Measurements from ENCODE around the gene DIAPH2. TPM values are rescaled to one million over a fixed set of nuclear protein-coding genes. Genes with fewer than 3 reads are reported as not detected.

The DIAPH2 gene
- 10 to 100 TPM; 10.4 to 12.3 (median 11.6) TPM for total RNA-seq
- 3.6 TPM for polyA plus RNA-seq
- long read RNA-seq, donor 1, full-length matches to known transcripts, result 6 of 14 reads
- long read RNA-seq, donor 1, partial matches to known transcripts, result 6 of 14 reads
- long read RNA-seq, donor 1, other reads (novel, unspliced or antisense), result 2 of 14 reads
- long read RNA-seq, donor 2, full-length matches to known transcripts, result 9 of 10 reads
- long read RNA-seq, donor 2, partial matches to known transcripts, result 0 of 10 reads
- long read RNA-seq, donor 2, other reads (novel, unspliced or antisense), result 1 of 10 reads
- long read RNA-seq, donor 3, full-length matches to known transcripts, result 3 of 5 reads
- long read RNA-seq, donor 3, partial matches to known transcripts, result 2 of 5 reads
- long read RNA-seq, donor 3, other reads (novel, unspliced or antisense), result 0 of 5 reads
- long read RNA-seq, donor 4, full-length matches to known transcripts, result 9 of 11 reads
- long read RNA-seq, donor 4, partial matches to known transcripts, result 0 of 11 reads
- long read RNA-seq, donor 4, other reads (novel, unspliced or antisense), result 2 of 11 reads

DNA sequence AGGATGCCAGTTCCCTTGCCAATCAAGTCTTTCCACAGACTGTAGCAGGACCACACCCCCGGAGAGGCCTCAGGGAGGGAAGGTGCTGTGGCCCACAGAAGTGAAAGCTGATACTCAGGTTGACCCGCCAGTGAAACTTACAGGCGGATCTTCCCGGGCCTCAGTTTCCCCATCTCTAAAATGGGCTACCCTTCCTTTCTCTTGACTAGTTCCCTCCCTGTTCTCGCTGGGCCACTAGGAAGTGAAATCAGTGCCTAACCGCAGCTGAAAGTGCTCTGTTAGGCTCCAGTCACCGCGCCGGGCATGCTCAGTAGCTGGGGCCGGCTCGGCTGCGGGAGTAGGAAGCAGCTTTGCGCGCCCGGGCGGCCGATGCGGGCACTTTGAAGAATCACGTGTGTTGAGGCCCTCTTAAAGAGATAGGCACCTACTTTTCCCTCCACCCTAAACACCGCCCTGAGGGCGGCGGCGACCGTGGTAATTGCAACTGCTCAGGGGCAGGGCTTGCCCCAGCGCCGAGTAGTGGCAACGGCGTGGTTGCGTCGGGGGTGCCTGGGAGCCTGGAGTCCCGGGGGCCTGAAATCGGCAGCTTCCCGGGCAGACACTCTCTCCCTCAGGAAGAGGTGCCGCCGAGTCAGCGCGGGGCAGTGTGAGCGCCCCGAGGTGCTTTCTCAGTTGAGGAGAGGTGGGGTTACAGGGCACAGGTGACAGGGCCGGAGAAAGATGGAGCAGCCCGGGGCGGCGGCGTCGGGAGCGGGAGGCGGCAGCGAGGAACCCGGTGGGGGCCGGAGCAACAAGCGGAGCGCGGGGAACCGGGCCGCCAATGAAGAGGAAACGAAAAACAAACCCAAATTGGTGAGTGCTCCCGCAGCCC is at the start of gene DIAPH2:
TSS of gene DIAPH2 (plus strand) at position 504 of the 871 bp plus-strand sequence.
- Histone ChIP-seq H3K4me3 (ENCODE audit: low read length) (peak within 1 kb of the TSS; percentile 79), H3K27ac (ENCODE audit: low read length) (peak within 1 kb of the TSS; percentile 85), H3K9me3 (ENCODE audit: control insufficient read depth, low read length) (no peaks in the 10 kb centered on the region), H3K27me3 (ENCODE audit: control insufficient read depth, insufficient read depth) (no peaks in the 10 kb centered on the region), H3K4me1 (ENCODE audit: control insufficient read depth, insufficient read depth, low read length) (no peaks in the 10 kb centered on the region)
- under 1% methylated on average over 57 of the region's 57 CpGs for WGBS
- intact Hi-C loops (cut with DNase I), result no loop called here
- DNase-seq (peak; percentile 73 to 90 (median 89)), ATAC-seq (peak; percentile 96 to 97)

DNA sequence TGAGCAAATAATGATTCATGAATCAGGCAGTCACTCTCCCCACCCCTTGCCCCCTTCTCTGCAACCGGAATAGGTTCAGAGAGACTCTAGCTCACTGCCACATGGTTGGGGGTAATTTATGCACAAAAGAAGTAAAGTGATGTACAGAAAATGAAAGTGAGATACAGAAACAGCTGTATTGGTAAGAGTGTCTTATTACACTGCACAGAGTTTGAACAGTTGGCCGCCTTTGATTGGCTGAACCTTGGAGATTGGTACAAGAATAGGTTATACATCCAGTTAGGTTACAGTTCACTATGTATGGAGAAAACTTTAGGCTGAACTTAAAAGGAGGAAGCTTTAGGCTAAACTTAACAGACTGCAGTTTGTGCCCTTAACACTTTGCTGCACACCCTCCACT is 34.6 kb upstream of the DIAPH2 start:
- H3K4me1 ChIP-seq (ENCODE audit: control insufficient read depth, insufficient read depth, low read length), result no peaks in the 10 kb centered on the region
- H3K4me3 ChIP-seq (ENCODE audit: low read length), result no peak overlapping the region
- WGBS, result 91% methylated on average over 2 of the region's 2 CpGs
- DNase-seq (no peak), ATAC-seq (no peak)
- intact Hi-C loops (cut with DNase I), result no loop called here
- H3K27ac ChIP-seq (ENCODE audit: low read length), result no peak overlapping the region
- H3K9me3 ChIP-seq (ENCODE audit: control insufficient read depth, low read length), result no peaks in the 10 kb centered on the region
- no peaks in the 10 kb centered on the region for H3K27me3 ChIP-seq (ENCODE audit: control insufficient read depth, insufficient read depth)

DNA sequence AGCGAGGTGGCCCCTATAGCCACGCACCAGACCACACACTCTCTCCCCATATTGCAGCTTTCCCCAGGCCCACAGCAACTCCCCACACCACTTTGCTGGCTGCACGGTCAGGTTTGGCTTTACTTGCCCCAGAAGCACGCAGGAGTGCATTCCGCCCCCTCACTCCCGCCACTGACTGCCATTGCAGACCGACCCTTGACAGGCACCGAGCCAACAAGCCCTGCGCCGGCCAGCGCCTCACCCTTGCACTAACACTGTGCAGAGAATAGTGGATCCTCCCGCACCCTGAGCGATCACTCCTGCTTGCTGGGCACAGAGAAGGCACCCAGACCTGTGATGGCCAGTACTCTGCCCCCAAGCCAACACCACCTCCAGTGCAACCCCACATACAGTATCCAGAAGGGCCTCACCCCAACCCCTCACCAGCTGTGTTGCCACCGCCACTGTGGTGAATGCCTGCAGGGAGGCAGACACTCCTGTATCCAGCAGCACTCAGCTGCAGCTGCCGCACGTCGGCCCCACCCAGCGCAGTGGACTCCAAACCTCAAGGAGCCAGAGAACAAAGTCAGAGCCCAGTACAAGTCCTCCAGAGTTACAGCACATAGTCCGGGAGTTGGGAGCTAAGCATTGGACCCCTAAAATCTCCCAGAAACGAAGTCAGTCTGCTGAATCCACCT is 28.6 kb upstream of the DIAPH2 start:
- Histone ChIP-seq H3K4me1 (ENCODE audit: control insufficient read depth, insufficient read depth, low read length) (no peaks in the 10 kb centered on the region), H3K4me3 (ENCODE audit: low read length) (no peak overlapping the region), H3K9me3 (ENCODE audit: control insufficient read depth, low read length) (no peaks in the 10 kb centered on the region), H3K27ac (ENCODE audit: low read length) (no peak overlapping the region), H3K27me3 (ENCODE audit: control insufficient read depth, insufficient read depth) (no peaks in the 10 kb centered on the region)
- intact Hi-C loops (cut with DNase I), result no loop called here
- DNase-seq (peak in 1 of 3 donors; percentile 46), ATAC-seq (no peak)
- WGBS, result 82% methylated on average over 20 of the region's 20 CpGs

DNA sequence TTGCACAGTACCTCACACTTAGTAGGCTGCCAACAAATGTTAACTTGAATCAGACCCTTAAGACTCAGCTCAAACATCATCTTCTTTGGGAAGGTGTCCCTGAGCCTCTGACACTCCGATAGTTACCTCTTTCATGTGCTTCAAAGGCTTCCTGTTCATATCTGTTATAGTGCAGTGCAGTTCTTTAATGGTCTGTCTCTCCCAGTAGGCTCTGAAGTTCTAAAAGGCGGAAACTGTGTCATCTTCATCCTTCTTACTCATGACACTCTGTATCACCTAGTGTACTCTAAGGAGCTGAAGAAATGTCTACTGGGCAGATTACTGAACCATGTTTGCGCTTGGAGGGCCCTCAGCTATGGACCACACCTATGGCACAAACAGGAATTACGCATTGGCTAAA is 2.1 kb upstream of the DIAPH2 start:
- no peaks in the 10 kb centered on the region for H3K9me3 ChIP-seq (ENCODE audit: control insufficient read depth, low read length)
- H3K4me1 ChIP-seq (ENCODE audit: control insufficient read depth, insufficient read depth, low read length), result no peaks in the 10 kb centered on the region
- no peaks in the 10 kb centered on the region for H3K27me3 ChIP-seq (ENCODE audit: control insufficient read depth, insufficient read depth)
- H3K27ac ChIP-seq (ENCODE audit: low read length), result no peak overlapping the region
- 95% methylated on average over 4 of the region's 4 CpGs for WGBS
- intact Hi-C loops (cut with DNase I), result no loop called here
- DNase-seq, result no peak
- no peak for ATAC-seq
- H3K4me3 ChIP-seq (ENCODE audit: low read length), result no peak overlapping the region

DNA sequence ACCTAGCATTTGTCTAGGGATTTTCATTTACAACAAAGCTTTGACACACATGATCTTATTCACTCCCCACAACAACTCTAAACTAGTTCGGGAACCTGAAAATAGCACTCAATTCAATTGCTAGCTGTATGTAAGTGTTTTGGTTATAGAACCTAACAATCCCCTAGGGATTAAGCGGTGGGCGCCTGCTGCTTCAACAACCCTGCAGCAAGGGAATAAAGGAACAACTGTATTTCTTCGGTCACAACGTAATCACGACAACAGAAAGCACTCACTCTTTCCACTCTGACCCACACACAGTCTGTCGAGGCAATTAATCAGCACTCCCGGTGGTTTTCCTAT is 674 bp upstream of the DIAPH2 start:
- H3K4me1 ChIP-seq (ENCODE audit: control insufficient read depth, insufficient read depth, low read length), result no peaks in the 10 kb centered on the region
- ATAC-seq (no peak), DNase-seq (no peak)
- peak overlapping the region; percentile 79 for H3K4me3 ChIP-seq (ENCODE audit: low read length)
- 35% methylated on average over 8 of the region's 8 CpGs for WGBS
- no peaks in the 10 kb centered on the region for H3K9me3 ChIP-seq (ENCODE audit: control insufficient read depth, low read length)
- H3K27ac ChIP-seq (ENCODE audit: low read length), result no peak overlapping the region
- intact Hi-C loops (cut with DNase I), result no loop called here
- H3K27me3 ChIP-seq (ENCODE audit: control insufficient read depth, insufficient read depth), result no peaks in the 10 kb centered on the region

DNA sequence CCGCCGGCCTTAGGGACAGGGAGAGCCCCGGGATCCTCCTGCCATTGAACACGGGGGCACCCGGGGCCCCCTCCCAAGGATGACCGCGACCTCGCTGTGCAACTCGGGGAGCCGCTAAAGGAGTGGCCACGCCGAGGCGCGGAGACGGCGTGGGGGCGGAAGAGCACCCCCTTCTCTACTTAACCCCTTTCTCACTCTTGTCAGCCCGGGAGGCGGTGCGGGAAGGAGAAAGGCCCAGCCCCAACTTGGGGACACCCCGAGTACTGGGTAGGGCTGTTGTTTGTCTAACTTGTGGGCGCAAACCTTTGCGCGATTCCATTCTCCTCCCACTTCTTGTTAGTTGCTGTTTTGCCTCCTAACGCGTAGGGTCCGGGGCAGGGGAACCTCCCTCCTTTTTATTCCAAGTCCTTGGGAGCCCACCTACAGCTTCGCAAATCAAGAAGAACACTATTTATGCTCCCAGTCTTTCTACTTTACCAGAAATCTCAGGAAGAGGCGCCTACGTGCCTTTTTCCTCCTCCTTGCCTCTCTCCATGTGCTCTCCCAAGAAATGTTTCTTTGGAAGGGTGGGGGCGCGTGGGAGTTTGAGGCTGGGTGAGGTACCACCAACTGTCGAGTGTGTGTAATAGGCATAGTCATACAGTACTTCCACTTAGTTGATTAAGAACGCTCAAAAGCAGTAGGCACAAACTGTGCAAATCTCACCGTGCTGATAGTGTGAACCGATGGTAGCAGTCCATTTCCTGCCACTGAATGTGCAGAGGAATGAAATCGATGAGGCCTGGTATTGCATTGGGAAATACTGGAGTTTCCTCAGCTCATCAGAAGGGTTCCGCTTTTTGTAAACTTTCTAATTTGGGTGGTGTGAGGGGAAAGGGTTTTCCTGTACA is 813 bp downstream of the DIAPH2 start:
- no peaks in the 10 kb centered on the region for H3K9me3 ChIP-seq (ENCODE audit: control insufficient read depth, low read length)
- peak; percentile 70 to 71 for ATAC-seq
- intact Hi-C loops (cut with DNase I), result no loop called here

DNA sequence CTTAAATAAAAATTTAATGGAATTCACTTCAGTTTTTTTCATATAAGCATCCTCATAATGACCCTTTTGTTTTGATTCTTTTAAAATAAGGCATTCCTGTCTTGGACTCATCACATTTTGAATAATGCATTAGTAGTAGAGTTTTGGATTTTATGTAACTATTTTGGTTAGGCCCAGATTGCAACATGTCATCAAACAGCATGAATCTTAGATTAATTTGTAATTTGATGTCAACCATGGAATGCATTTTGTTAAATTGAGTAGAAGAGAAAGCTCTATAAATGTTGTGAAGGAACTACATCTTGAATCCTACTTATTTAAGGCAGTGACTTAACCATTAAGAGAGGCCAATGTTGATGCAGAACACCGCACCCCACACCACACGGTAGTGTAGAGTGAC is 3.1 kb downstream of the DIAPH2 start:
- intact Hi-C loops (cut with DNase I), result no loop called here
- Histone ChIP-seq H3K27ac (ENCODE audit: low read length) (no peak overlapping the region), H3K4me1 (ENCODE audit: control insufficient read depth, insufficient read depth, low read length) (no peaks in the 10 kb centered on the region), H3K9me3 (ENCODE audit: control insufficient read depth, low read length) (no peaks in the 10 kb centered on the region), H3K4me3 (ENCODE audit: low read length) (no peak overlapping the region), H3K27me3 (ENCODE audit: control insufficient read depth, insufficient read depth) (no peaks in the 10 kb centered on the region)
- WGBS, result 96% methylated on average over 2 of the region's 2 CpGs
- ATAC-seq, result no peak
- no peak for DNase-seq

More for the DNA sequence above, 813 bp downstream of the DIAPH2 start:
- peak overlapping the region; percentile 79 for H3K4me3 ChIP-seq (ENCODE audit: low read length)
- H3K27me3 ChIP-seq (ENCODE audit: control insufficient read depth, insufficient read depth), result no peaks in the 10 kb centered on the region
- H3K4me1 ChIP-seq (ENCODE audit: control insufficient read depth, insufficient read depth, low read length), result no peaks in the 10 kb centered on the region
- DNase-seq, result peak; percentile 36 to 68 (median 66)
- peak overlapping the region; percentile 85 for H3K27ac ChIP-seq (ENCODE audit: low read length)
- 2% methylated on average over 38 of the region's 38 CpGs for WGBS

DNA sequence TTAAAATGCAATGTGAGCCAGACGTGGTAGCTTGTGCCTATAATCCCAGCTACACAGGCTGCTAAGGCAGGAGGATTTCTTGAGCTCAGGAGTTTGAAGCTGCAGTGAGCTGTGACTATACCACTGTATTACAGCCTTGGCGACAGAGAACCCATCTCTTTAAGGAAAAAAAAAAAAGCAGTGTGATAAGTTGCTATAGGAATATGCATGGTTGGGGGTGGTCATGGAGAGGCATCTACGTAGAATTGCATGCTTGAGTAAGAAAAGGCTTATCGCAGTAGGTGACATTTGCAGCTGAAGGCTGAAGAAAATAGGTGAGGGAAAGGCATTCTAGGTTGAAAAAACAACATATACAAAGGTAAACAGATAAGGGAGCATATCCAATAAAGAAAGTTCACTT is 4.1 kb downstream of the DIAPH2 start:
- Histone ChIP-seq H3K27me3 (ENCODE audit: control insufficient read depth, insufficient read depth) (no peaks in the 10 kb centered on the region), H3K4me1 (ENCODE audit: control insufficient read depth, insufficient read depth, low read length) (no peaks in the 10 kb centered on the region), H3K27ac (ENCODE audit: low read length) (no peak overlapping the region), H3K9me3 (ENCODE audit: control insufficient read depth, low read length) (no peaks in the 10 kb centered on the region), H3K4me3 (ENCODE audit: low read length) (no peak overlapping the region)
- WGBS, result 92% methylated on average over 4 of the region's 4 CpGs
- ATAC-seq, result no peak
- intact Hi-C loops (cut with DNase I), result no loop called here
- no peak for DNase-seq

DNA sequence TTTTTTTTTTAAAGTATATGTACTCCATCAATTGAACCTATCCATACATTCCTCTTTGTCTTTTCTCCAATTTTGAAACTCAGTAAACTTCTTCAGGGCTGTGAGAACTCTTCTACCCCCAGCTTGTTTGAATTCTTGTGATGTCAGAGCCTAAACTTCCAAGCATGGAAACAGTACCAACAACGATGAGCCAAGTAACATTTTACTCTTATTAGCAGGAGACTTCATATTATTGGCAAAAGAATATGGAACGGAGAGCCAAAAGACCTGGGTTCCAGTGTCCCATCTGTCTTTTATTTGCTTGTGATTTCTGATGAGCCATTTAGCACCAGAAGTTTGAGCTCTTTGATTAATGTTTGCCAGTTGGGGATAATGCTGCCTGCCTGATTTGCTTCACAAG is 5.3 kb downstream of the DIAPH2 start:
- DNase-seq (no peak), ATAC-seq (no peak)
- Histone ChIP-seq H3K4me3 (ENCODE audit: low read length) (no peak overlapping the region), H3K27me3 (ENCODE audit: control insufficient read depth, insufficient read depth) (no peaks in the 10 kb centered on the region), H3K4me1 (ENCODE audit: control insufficient read depth, insufficient read depth, low read length) (no peaks in the 10 kb centered on the region), H3K9me3 (ENCODE audit: control insufficient read depth, low read length) (no peaks in the 10 kb centered on the region), H3K27ac (ENCODE audit: low read length) (no peak overlapping the region)
- WGBS, result 51% methylated on average over 2 of the region's 2 CpGs
- intact Hi-C loops (cut with DNase I), result no loop called here

DNA sequence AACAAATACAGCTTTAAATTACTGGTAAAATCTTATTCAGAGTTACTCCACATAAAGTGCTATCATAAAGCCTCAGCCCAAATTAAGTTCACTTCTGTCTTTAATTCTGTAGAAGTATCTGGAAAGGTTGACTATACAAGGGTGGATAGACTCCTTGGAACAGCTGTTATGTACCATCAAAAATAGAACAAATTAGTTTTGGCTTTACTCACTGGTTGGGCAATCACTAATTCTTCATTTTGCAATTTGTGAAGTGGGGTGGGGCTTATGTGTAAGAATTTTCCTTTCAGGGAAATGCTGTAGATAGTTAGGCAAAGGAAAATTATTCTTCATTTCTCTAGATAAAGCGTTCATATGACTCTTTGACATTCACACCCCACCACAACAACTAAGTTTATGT is 7.8 kb downstream of the DIAPH2 start:
- no peak for DNase-seq
- Histone ChIP-seq H3K4me1 (ENCODE audit: control insufficient read depth, insufficient read depth, low read length) (no peaks in the 10 kb centered on the region), H3K27me3 (ENCODE audit: control insufficient read depth, insufficient read depth) (no peaks in the 10 kb centered on the region), H3K27ac (ENCODE audit: low read length) (no peak overlapping the region), H3K9me3 (ENCODE audit: control insufficient read depth, low read length) (no peaks in the 10 kb centered on the region), H3K4me3 (ENCODE audit: low read length) (no peak overlapping the region)
- intact Hi-C loops (cut with DNase I), result no loop called here
- WGBS, result 44% methylated on average over 1 of the region's 1 CpG
- peak; percentile 57 to 67 for ATAC-seq
